Hepatocyte (in vitro differentiated cells): ENCODE results near the gene SHC3.

Experiments
- CTCF ChIP-seq: fragments of 200-600 bp; sonication (generic); IDR thresholded peaks from 2 replicates; pipeline ENCODE4 v1.5.1; 2016; ENCODE audit warnings: antibody characterized with exemption, mild to moderate bottlenecking; ENCODE audit not compliant: poor library complexity
- EZH2 ChIP-seq: fragments of 200-600 bp; sonication (generic); IDR thresholded peaks from 2 replicates; pipeline ENCODE4 v1.6.1; 2016; ENCODE audit warnings: antibody characterized with exemption, mild to moderate bottlenecking, borderline replicate concordance
- EZH2phosphoT487 ChIP-seq: fragments of 200-600 bp; sonication (generic); IDR thresholded peaks from one replicate; pipeline ENCODE4 v1.6.1; 2018; ENCODE audit warnings: antibody characterized with exemption, mild to moderate bottlenecking, low read depth, moderate library complexity; ENCODE audit not compliant: unreplicated experiment, severe bottlenecking

GRCh38 chr9:89183146-89183545 lies 4.5 kb upstream of the SHC3 start:
- TF ChIP-seq CTCF (no peak), EZH2phosphoT487 (no peak), EZH2 (no peak)
